Thyroid gland (tissue), 4 donors: ENCODE results near the gene FPR1. TPM values are rescaled to one million over a fixed set of nuclear protein-coding genes. Genes with fewer than 3 reads are reported as not detected.

Experiments
- DNase-seq, 2 donors: peaks; one replicate each; pipeline ENCODE4 v3.0.0-alpha.2; 2019
- H3K27ac ChIP-seq, 3 donors: fragments of 200-600 bp; sonication (generic); 1 replicate in 2 of 3; 2 replicates in 1 of 3; pipeline ENCODE4 v1.5.1; 2016 to 2019; ENCODE audit warnings: mild to moderate bottlenecking in 1 of 3, moderate library complexity in 1 of 3
- H3K27me3 ChIP-seq: fragments of 200-600 bp; sonication (generic); one replicate; pipeline ENCODE4 v1.5.1; 2019
- H3K36me3 ChIP-seq, 2 donors: fragments of 200-600 bp; sonication (generic); one replicate each; pipeline ENCODE4 v1.5.1; 2016 to 2019
- H3K4me1 ChIP-seq, 2 donors: fragments of 200-600 bp; sonication (generic); one replicate each; pipeline ENCODE4 v1.5.1; 2017 to 2019
- H3K4me3 ChIP-seq, 3 donors: fragments of 200-600 bp; sonication (generic); replicated peaks in 1 of 3; 1 replicate in 2 of 3; 2 replicates in 1 of 3; pipeline ENCODE4 v1.5.1; 2016; ENCODE audit warnings: mild to moderate bottlenecking in 1 of 3
- H3K9me3 ChIP-seq: fragments of 200-600 bp; sonication (generic); one replicate; pipeline ENCODE4 v1.5.1; 2017
- POLR2A ChIP-seq, 2 donors: fragments of 450-650 bp; IDR thresholded peaks; one replicate each; pipeline ENCODE4 v1.6.1; 2017; ENCODE audit warnings: antibody characterized with exemption in 2 of 2, mild to moderate bottlenecking in 2 of 2, moderate library complexity in 1 of 2
- WGBS, 2 donors: methylation state at CpG; one replicate each; pipeline ENCODE4 v1.1.5; 2017; 5-methylcytosine and 5-hydroxymethylcytosine counted together
- intact Hi-C: fragments of 100-400 bp; cut with DNase I; formaldehyde crosslinking; loops from one replicate; pipeline ENCODE4 v1.15.1; 2023
- total RNA-seq, 4 donors: library from RNA; depleted of rRNA; stranded (reverse); fragments of >200 nt; gene quantifications; one replicate each; pipeline ENCODE4 v1.2.3, GENCODE V29; 2016
- TF ChIP-seq, protein P1 (sequence below), 6 experiments: fragments of 200-600 bp in 3 of 6; fragments of 450-650 bp in 3 of 6; sonication (generic) in 3 of 6; IDR thresholded peaks; one replicate each; pipeline ENCODE4 v1.5.1; 2016 to 2019; ENCODE audit warnings: antibody characterized with exemption in 6 of 6, mild to moderate bottlenecking in 2 of 6, inconsistent platforms in 1 of 6, moderate library complexity in 1 of 6

FPR1 gene
- total RNA-seq, 4 donors from 2014 or later = 1.7 to 5.8 (median 3.3) TPM

- Histone ChIP-seq H3K4me1 (peaks cover 10 to 12% of the 10 kb centered on the region in 2 donors), H3K27ac (no peak overlapping the region), H3K36me3 (peaks cover 13 to 35% of the 10 kb centered on the region in 2 donors), H3K4me3 (no peak overlapping the region), H3K27me3 (no peaks in the 10 kb centered on the region), H3K9me3 (no peaks in the 10 kb centered on the region)
- intact Hi-C loops = no loop called here
- TF ChIP-seq POLR2A (IDR thresholded peaks at IDR 0.05) = no peak
- TF ChIP-seq, protein P1, sequence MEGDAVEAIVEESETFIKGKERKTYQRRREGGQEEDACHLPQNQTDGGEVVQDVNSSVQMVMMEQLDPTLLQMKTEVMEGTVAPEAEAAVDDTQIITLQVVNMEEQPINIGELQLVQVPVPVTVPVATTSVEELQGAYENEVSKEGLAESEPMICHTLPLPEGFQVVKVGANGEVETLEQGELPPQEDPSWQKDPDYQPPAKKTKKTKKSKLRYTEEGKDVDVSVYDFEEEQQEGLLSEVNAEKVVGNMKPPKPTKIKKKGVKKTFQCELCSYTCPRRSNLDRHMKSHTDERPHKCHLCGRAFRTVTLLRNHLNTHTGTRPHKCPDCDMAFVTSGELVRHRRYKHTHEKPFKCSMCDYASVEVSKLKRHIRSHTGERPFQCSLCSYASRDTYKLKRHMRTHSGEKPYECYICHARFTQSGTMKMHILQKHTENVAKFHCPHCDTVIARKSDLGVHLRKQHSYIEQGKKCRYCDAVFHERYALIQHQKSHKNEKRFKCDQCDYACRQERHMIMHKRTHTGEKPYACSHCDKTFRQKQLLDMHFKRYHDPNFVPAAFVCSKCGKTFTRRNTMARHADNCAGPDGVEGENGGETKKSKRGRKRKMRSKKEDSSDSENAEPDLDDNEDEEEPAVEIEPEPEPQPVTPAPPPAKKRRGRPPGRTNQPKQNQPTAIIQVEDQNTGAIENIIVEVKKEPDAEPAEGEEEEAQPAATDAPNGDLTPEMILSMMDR (IDR thresholded peaks at IDR 0.05) = no peak
- DNase-seq = no peak
- 79 to 85% methylated on average over 9 of the region's 9 CpGs for WGBS, 2 donors
These were observed 54.4 kb downstream of the FPR1 start for GRCh38 chr19:51697169-51697776.

GRCh38 chr19:51696606-51697005, 55.1 kb downstream of the FPR1 start:
- H3K36me3 ChIP-seq = peaks cover 13 to 35% of the 10 kb centered on the region in 2 donors
- H3K4me1 ChIP-seq = peaks cover 12% of the 10 kb centered on the region in 2 donors
- TF ChIP-seq POLR2A (IDR thresholded peaks at IDR 0.05) = no peak
- TF ChIP-seq, protein P1 (IDR thresholded peaks at IDR 0.05) = no peak
- intact Hi-C loops = no loop called here
- no peak for DNase-seq
- no peaks in the 10 kb centered on the region for H3K27me3 ChIP-seq
- no peak overlapping the region for H3K27ac ChIP-seq
- no peaks in the 10 kb centered on the region for H3K9me3 ChIP-seq
- no peak overlapping the region for H3K4me3 ChIP-seq
- WGBS, 2 donors = 92 to 96% methylated on average over 3 of the region's 3 CpGs

Other genes with a start within 250 kb of the FPR1 start
- not detected for gene SIGLEC6, start 220.2 kb downstream of the FPR1 start, total RNA-seq
- 10 to 100 TPM in 1 of 4 donors, 1 to 10 TPM in 3; 9.0 to 12.9 (median 9.4) TPM for gene ZNF175, start 180.6 kb downstream of the FPR1 start, total RNA-seq
- under 1 TPM in 3 of 4 donors, not detected in 1; 0.27 to 0.92 (median 0.44) TPM for gene SIGLEC5, start 121.5 kb downstream of the FPR1 start, total RNA-seq
- gene SIGLEC14, start 105.1 kb downstream of the FPR1 start, total RNA-seq = 1 to 10 TPM in 2 of 4 donors, under 1 TPM in 1, not detected in 1; 0.22 to 6.2 (median 1.7) TPM
- 10 to 100 TPM; 11.9 to 26.2 (median 20.4) TPM for gene SPACA6, start 58.5 kb downstream of the FPR1 start, total RNA-seq
- gene HAS1, start 27.9 kb downstream of the FPR1 start, total RNA-seq = 1 to 10 TPM in 2 of 4 donors, not detected in 2; 1.1 to 1.5 TPM
- gene FPR2, start 9.3 kb upstream of the FPR1 start, total RNA-seq = under 1 TPM in 3 of 4 donors, not detected in 1; 0.11 to 0.94 (median 0.39) TPM
- gene FPR3, start 43.3 kb upstream of the FPR1 start, total RNA-seq = 1 to 10 TPM; 1.6 to 9.7 (median 2.7) TPM
- 10 to 100 TPM; 20.8 to 34.9 (median 22.2) TPM for gene ZNF577, start 136.1 kb upstream of the FPR1 start, total RNA-seq
- 10 to 100 TPM; 10.5 to 19.1 (median 14.9) TPM for gene ZNF649, start 153.1 kb upstream of the FPR1 start, total RNA-seq
- gene ZNF613, start 175.6 kb upstream of the FPR1 start, total RNA-seq = 10 to 100 TPM in 3 of 4 donors, 1 to 10 TPM in 1; 7.9 to 27.7 (median 15.6) TPM
- gene ZNF350, start 235.0 kb upstream of the FPR1 start, total RNA-seq = 10 to 100 TPM; 12.0 to 27.4 (median 16.4) TPM